IPS-15b (cell line): ENCODE data around the gene GTPBP1.
A peak's percentile ranks its signal among the peaks of the same experiment; 100 is the strongest.

Experiments
- H3K27me3 ChIP-seq: one replicate; pipeline ENCODE4 v1.6.1; 2013; ENCODE audit warnings: low read length; ENCODE audit not compliant: control insufficient read depth, insufficient read depth
- H3K36me3 ChIP-seq: one replicate; pipeline ENCODE4 v1.6.1; 2013; ENCODE audit warnings: low read length; ENCODE audit not compliant: control insufficient read depth, insufficient read depth
- H3K4me1 ChIP-seq: one replicate; pipeline ENCODE4 v1.6.1; 2013; ENCODE audit warnings: mild to moderate bottlenecking, low read length; ENCODE audit not compliant: control insufficient read depth, insufficient read depth
- H3K4me3 ChIP-seq: one replicate; pipeline ENCODE4 v1.5.1; 2013; ENCODE audit warnings: low read depth, low read length
- H3K9ac ChIP-seq: one replicate; pipeline ENCODE4 v1.6.1; 2013; ENCODE audit warnings: low read depth, mild to moderate bottlenecking, low read length
- H3K9me3 ChIP-seq: one replicate; pipeline ENCODE4 v1.6.1; 2013; ENCODE audit warnings: mild to moderate bottlenecking, low read length; ENCODE audit not compliant: control insufficient read depth, insufficient read depth

Gene GTPBP1

DNA sequence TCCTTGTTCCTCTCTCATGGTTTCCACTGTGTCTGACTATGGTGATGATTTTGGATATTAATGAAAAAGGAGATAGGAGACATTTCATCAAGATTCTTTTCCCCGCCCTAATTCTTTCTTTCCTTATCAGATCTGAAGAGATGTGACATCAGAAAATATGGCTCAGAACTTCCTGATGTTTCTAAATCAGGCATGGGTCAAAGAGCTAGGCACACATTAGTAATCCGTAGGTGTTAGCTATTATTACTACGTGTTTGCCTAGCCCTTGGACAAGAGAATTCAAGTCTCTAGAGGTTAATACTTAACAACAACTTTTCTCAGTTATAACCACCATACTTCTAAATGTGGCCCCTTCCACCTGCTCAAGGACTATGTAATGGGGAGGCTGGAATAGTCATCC, 10.8 kb upstream of the GTPBP1 start:
- no peak overlapping the region for H3K4me3 ChIP-seq
- peaks cover 5% of the 10 kb centered on the region for H3K4me1 ChIP-seq
- no peak overlapping the region for H3K9ac ChIP-seq
- no peaks in the 10 kb centered on the region for H3K27me3 ChIP-seq
- no peaks in the 10 kb centered on the region for H3K9me3 ChIP-seq
- H3K36me3 ChIP-seq = no peaks in the 10 kb centered on the region

GRCh38 chr22:38696606-38697424, 8.9 kb upstream of the GTPBP1 start:
- Histone ChIP-seq H3K27me3 (no peaks in the 10 kb centered on the region), H3K4me1 (peaks cover 5% of the 10 kb centered on the region), H3K9ac (no peak overlapping the region), H3K9me3 (no peaks in the 10 kb centered on the region), H3K36me3 (no peaks in the 10 kb centered on the region), H3K4me3 (no peak overlapping the region)

DNA sequence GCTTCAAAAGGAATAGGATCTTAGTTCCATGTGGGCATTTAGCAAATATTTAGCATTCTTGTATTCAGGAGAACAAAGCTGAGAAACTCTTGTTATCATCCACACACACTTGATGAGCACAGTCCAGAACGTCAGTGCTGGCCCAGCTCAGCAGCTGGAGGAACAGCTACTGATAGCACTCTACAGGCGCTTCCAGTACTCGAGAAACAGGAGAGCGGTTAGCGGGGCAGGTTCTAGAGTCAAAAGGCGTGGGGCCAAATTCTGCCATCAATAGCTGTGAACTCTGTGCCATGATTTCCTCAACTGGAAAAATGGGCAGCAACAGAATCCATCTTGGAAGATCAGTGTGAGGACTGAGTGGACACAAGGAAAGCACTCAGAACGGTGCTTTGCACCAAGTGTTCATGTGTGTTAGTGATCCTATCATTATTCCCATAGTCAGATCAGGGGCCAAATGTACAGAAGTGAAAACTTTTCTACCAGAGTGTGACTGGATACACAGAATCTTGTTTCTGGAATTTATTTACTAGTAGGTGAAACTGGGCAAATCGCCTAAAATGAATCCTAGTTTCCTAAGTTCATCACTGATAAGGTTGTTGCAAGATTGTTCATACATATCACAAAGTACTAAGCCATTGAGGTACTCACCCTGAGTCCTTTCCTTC, 8.2 kb upstream of the GTPBP1 start:
- H3K9ac ChIP-seq = no peak overlapping the region
- no peaks in the 10 kb centered on the region for H3K27me3 ChIP-seq
- H3K4me3 ChIP-seq = no peak overlapping the region
- H3K4me1 ChIP-seq = peaks cover 7% of the 10 kb centered on the region
- H3K9me3 ChIP-seq = no peaks in the 10 kb centered on the region
- no peaks in the 10 kb centered on the region for H3K36me3 ChIP-seq

- Histone ChIP-seq H3K9me3 (no peaks in the 10 kb centered on the region), H3K9ac (no peak overlapping the region), H3K4me3 (peak overlapping the region; percentile 89), H3K36me3 (no peaks in the 10 kb centered on the region), H3K27me3 (no peaks in the 10 kb centered on the region), H3K4me1 (peaks cover 13% of the 10 kb centered on the region)
Measured at GRCh38 chr22:38698407-38699094, 7.2 kb upstream of the GTPBP1 start.

- no peaks in the 10 kb centered on the region for H3K36me3 ChIP-seq
- H3K9ac ChIP-seq = no peak overlapping the region
- H3K9me3 ChIP-seq = no peaks in the 10 kb centered on the region
- H3K4me3 ChIP-seq = peak overlapping the region; percentile 89
- H3K27me3 ChIP-seq = no peaks in the 10 kb centered on the region
- peaks cover 13% of the 10 kb centered on the region for H3K4me1 ChIP-seq
Measured at GRCh38 chr22:38699143-38699542, 6.6 kb upstream of the GTPBP1 start.

- Histone ChIP-seq H3K27me3 (no peaks in the 10 kb centered on the region), H3K9me3 (no peaks in the 10 kb centered on the region), H3K4me1 (peaks cover 15% of the 10 kb centered on the region), H3K4me3 (peak overlapping the region; percentile 89), H3K9ac (peak overlapping the region; percentile 79), H3K36me3 (no peaks in the 10 kb centered on the region)
Measured at GRCh38 chr22:38699784-38700183, 6.0 kb upstream of the GTPBP1 start.

DNA sequence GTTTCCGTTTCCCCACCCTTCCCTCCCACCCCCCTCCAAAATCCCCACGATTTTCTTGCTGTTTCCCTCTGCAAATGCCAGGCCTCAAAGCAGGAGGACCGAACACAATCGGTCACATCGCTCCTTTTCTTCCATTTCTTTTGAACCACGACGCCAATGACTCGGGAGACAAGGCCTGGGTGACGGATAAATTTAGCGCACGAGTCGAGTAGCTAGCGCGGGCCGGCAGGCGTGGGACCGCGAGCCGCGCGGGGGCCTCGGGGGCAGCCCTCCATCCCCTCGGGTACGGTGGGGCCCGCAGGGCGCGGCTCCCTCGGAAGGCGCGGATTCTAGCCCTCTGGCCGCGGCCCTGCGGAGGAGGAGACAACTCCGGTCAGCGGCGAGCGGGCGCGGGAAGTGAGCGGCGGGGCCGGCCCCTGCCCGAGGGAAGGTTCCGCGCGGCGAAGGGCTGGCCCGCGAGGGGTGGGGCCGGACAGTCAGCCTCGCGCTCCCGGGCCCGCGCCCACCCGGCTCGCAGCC, 5.4 kb upstream of the GTPBP1 start:
- no peaks in the 10 kb centered on the region for H3K27me3 ChIP-seq
- H3K36me3 ChIP-seq = no peaks in the 10 kb centered on the region
- H3K9ac ChIP-seq = peak overlapping the region; percentile 79
- H3K9me3 ChIP-seq = no peaks in the 10 kb centered on the region
- peak overlapping the region; percentile 89 for H3K4me3 ChIP-seq
- H3K4me1 ChIP-seq = peaks cover 18% of the 10 kb centered on the region

DNA sequence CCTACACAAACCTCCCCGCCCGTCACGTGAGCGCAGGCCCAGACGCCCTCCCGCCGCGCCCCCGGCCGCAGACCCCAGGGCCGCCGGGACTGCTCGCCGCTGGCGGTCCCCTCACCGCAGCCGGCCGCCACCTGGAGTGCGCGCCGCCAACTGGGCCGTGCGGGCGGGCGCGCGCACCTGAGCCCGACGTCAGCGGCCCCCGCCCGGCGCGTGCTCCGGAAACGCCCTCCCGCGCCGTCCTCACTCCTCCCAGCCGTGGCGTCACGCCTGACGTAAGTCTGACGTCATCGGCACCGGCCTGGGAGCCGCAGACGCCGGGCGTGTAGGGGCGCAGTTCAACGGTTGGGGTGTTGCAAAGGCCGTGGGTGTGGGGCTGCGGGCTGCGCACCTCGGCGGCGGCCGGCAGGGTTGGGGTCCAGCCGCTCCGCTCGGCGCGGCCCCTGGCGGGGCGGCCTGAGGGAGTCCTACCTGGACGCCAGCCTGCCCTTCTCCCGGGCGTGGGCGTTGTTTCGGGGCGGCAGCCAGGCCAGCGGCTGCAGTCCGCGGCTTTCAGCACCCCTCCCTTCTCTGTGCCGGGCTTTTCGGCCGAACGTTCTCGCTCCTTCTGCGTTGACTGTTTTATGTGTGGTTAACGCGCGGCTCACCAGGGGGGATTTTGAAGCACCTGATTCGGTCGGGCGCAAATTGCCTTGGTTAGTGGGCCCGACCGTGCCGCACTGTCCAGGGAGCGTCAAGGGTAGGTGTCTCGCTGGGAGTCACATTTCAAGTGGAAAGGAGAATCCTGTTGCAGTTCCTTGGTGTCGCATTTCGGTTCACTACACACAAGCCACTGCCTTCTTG, 4.7 kb upstream of the GTPBP1 start, which contains the start of gene JOSD1:
Gene JOSD1, minus strand, starts transcription at position 155 of the 840 bp plus-strand sequence. CDS start 956 bp downstream, outside the sequence.
- peak within 1 kb of the TSS; percentile 89 for H3K4me3 ChIP-seq
- no peaks in the 10 kb centered on the region for H3K9me3 ChIP-seq
- H3K36me3 ChIP-seq = no peaks in the 10 kb centered on the region
- peak within 1 kb of the TSS; percentile 81 for H3K9ac ChIP-seq
- no peaks in the 10 kb centered on the region for H3K27me3 ChIP-seq
- peaks cover 18% of the 10 kb centered on the region for H3K4me1 ChIP-seq

DNA sequence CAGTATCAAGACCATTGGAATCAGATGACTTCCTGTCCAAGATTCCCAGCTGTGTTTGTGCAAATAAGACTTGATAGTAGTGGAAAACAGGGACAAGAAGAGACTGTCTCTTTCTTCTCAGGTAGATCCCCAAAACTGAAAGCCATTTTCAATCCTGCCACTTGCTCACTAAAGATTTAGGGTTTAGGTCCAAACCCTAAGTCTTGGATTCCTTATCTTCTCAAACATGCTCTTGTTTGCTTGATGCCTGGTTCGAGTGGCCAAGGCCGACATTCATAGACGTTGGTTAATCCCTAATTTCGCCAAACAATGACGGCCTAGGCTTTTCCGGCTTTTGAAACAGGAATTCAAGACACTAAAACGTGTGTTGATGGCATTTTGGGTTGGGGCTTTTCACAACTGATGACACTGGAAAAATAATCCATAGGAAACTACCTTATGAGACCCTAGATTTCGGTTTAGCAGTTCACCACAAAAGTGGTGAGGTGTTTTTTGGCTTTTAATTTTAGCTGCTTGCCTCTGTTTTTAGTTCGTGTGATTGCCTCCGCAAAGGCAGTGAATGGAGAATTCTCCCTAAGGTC, 1.0 kb upstream of the GTPBP1 start:
- Histone ChIP-seq H3K4me3 (peak overlapping the region; percentile 45), H3K9ac (no peak overlapping the region), H3K4me1 (peaks cover 26% of the 10 kb centered on the region), H3K27me3 (no peaks in the 10 kb centered on the region), H3K36me3 (no peaks in the 10 kb centered on the region), H3K9me3 (no peaks in the 10 kb centered on the region)

DNA sequence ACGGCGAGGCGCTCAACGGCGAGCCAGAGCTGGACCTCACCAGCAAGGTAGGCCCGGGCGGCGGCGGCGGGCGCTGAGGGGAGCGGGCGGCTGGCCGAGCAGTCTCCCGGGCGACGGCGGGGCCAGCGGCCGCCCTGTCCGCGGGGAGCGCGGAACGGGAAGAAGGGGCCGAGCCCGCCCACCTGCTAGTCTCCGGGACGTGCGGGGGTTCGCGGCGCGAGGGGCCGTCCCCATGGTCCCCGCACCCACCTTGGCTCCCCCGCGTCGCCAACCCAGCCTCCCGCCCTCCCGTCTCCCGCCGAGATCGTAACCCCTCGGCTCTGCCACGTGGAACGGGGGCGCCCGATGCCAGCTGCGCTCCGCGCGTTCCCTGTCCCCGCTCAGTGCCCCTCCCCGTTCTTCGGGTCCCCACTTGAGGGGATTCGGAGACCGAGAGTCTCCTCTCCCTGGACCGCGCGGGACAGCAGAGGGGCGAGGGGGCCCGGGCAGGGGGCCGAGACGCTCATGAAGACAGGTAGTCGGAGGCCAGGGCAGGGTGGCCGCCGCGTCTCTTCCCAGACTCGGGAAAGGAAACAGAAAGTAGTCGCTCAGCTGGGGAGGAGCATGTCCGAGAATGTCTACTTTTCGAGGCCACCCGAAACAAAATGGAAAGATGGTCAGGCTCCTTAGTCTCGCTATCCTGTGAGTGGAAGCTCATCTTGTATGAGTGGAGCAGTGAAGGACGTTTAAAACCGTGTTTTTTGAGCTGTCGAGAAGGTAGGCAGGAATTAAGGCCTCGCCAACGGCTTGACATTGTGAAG, 557 bp downstream of the GTPBP1 start:
- Histone ChIP-seq H3K9ac (peak overlapping the region; percentile 87), H3K27me3 (no peaks in the 10 kb centered on the region), H3K4me1 (peaks cover 26% of the 10 kb centered on the region), H3K4me3 (peak overlapping the region; percentile 82), H3K36me3 (no peaks in the 10 kb centered on the region), H3K9me3 (no peaks in the 10 kb centered on the region)
